ENCODE measurements around the gene PLD1. TPM values are rescaled to one million over a fixed set of nuclear protein-coding genes. Genes with fewer than 3 reads are reported as not detected.

PLD1 gene
- total and polyA plus RNA-seq, 2 of the 8 experiments (the other 6 are each of a cell fraction or from before 2014, with no cell fraction given): 1.2 to 2.6 TPM

GRCh38 chr3:171802590-171802956 is 7.7 kb downstream of the PLD1 start:
- H3K9me3 ChIP-seq (ENCODE audit: insufficient read depth in 2 of 2, low read depth in 1 of 2, low read length in 1 of 2): no peaks in the 10 kb centered on the region
- no peaks in the 10 kb centered on the region for H3K79me2 ChIP-seq (ENCODE audit: control insufficient read depth in 1 of 2, insufficient read depth in 2 of 2, low read length in 2 of 2)
- no peak overlapping the region for H3K23ac ChIP-seq (ENCODE audit: insufficient read length)
- WGBS, 2 experiments (ENCODE audit: extremely low coverage in 1 of 2, insufficient coverage in 1 of 2, insufficient read length in 1 of 2, insufficient replicate concordance in 2 of 2, low coverage in 1 of 2, low lambda C conversion rate in 2 of 2, missing lambda C conversion rate in 1 of 2): 89% methylated on average over 3 of the region's 3 CpGs; no CpG with 5 or more reads in 1 of the 2 experiments
- H4K5ac ChIP-seq (ENCODE audit: insufficient read length, low read depth, low read length): no peak overlapping the region
- no peak overlapping the region for H2BK120ac ChIP-seq (replicated peaks; ENCODE audit: low read depth, low read length)
- H3K4me1 ChIP-seq (replicated peaks in 1 of 4; ENCODE audit: control insufficient read depth in 3 of 4, insufficient read depth in 4 of 4, low read length in 3 of 4): peaks cover 0 to 4% (median 0%) of the 10 kb centered on the region in 4 experiments; a peak in 1 of 7 replicates
- H3K27ac ChIP-seq (ENCODE audit: low read depth, low read length): no peak overlapping the region
- H3K56ac ChIP-seq (replicated peaks; ENCODE audit: insufficient read length, low read depth, low read length): no peak overlapping the region
- no peak overlapping the region for H2AFZ ChIP-seq (ENCODE audit: low read length)
- DNase-seq (ENCODE audit: low read depth in 1 of 2, low spot score in 2 of 2) (no peak), FAIRE-seq (no peak)
- H2BK15ac ChIP-seq (ENCODE audit: low read length): no peak overlapping the region
- no peak overlapping the region for H3K9ac ChIP-seq (replicated peaks in 1 of 4; ENCODE audit: extremely low read depth in 1 of 4, low read depth in 3 of 4, low read length in 3 of 4)
- no peak overlapping the region for H3K4ac ChIP-seq (replicated peaks; ENCODE audit: insufficient read length, low read depth, low read length)
- H3K27me3 ChIP-seq (replicated peaks in 1 of 4; ENCODE audit: control insufficient read depth in 3 of 4, extremely low read depth in 1 of 4, insufficient read depth in 3 of 4, low read length in 3 of 4): no peaks in the 10 kb centered on the region
- no peak overlapping the region for H4K8ac ChIP-seq (ENCODE audit: extremely low read depth, insufficient read depth, low read length)
- no peak overlapping the region for H2BK5ac ChIP-seq (ENCODE audit: low read depth, low read length)
- no peak overlapping the region for H3K4me3 ChIP-seq (ENCODE audit: extremely low read depth in 1 of 4, insufficient read depth in 2 of 4, low read depth in 3 of 4, low read length in 4 of 4)
- no peaks in the 10 kb centered on the region for H3K23me2 ChIP-seq (ENCODE audit: low read depth, low read length)
- CTCF ChIA-PET (ENCODE audit: partially characterized antibody): interaction anchor here (1.0 to 2.6 kb wide), 4 partner anchors 12 to 188 kb away, joined by 3 to 8 read pairs (median 4); no protein-coding TSS in a partner anchor
- no peaks in the 10 kb centered on the region for H4K20me1 ChIP-seq (replicated peaks in 1 of 2; ENCODE audit: control insufficient read depth in 1 of 2, insufficient read depth in 2 of 2, low read length in 2 of 2)
- no peaks in the 10 kb centered on the region for H3K79me1 ChIP-seq (ENCODE audit: low read depth, low read length)
- POLR2A ChIA-PET (ENCODE audit: partially characterized antibody): no interaction called here
- H4K91ac ChIP-seq (replicated peaks; ENCODE audit: insufficient read length, low read length): no peak overlapping the region
- no peak overlapping the region for H2BK20ac ChIP-seq (ENCODE audit: low read length)
- no peak overlapping the region for H3K18ac ChIP-seq (ENCODE audit: extremely low read depth, low read length)
- H3K4me2 ChIP-seq (ENCODE audit: insufficient read depth in 1 of 2, low read depth in 2 of 2, low read length in 2 of 2): no peak overlapping the region
- no peak overlapping the region for H2BK12ac ChIP-seq (ENCODE audit: low read depth, low read length)
- no peaks in the 10 kb centered on the region for H3K36me3 ChIP-seq (ENCODE audit: control insufficient read depth in 2 of 4, insufficient read depth in 4 of 4, low read length in 3 of 4)
- H2AK5ac ChIP-seq (ENCODE audit: low read depth, low read length): no peak overlapping the region
- no peak overlapping the region for H3K14ac ChIP-seq (ENCODE audit: insufficient read length)
- TF ChIP-seq TAF1 (IDR thresholded peaks at IDR 0.05; ENCODE audit: low read depth, low read length): no peak
- no peak for TF ChIP-seq POLR2AphosphoS5 (IDR thresholded peaks at IDR 0.05; ENCODE audit: low read depth, low read length)
- no peak for TF ChIP-seq RNF2 (IDR thresholded peaks at IDR 0.05; ENCODE audit: borderline replicate concordance, low read depth, low read length, missing control alignments, poor library complexity, severe bottlenecking)
- TF ChIP-seq CREB1 (IDR thresholded peaks at IDR 0.05): no peak
- no peak for TF ChIP-seq KDM1A (IDR thresholded peaks at IDR 0.05; ENCODE audit: borderline replicate concordance, low read length)
- no peak for TF ChIP-seq KDM4A (IDR thresholded peaks at IDR 0.05; ENCODE audit: low read depth, low read length, severe bottlenecking)
- TF ChIP-seq SRF (IDR thresholded peaks at IDR 0.05; ENCODE audit: low read depth, low read length): no peak
- no peak for TF ChIP-seq CEBPB (IDR thresholded peaks at IDR 0.05; ENCODE audit: low read depth, low read length)
- no peak for TF ChIP-seq BACH1 (IDR thresholded peaks at IDR 0.05; ENCODE audit: low read length)
- TF ChIP-seq JUN (IDR thresholded peaks at IDR 0.05; ENCODE audit: low read depth, low read length): no peak
- TF ChIP-seq NANOG (IDR thresholded peaks at IDR 0.05; ENCODE audit: insufficient read depth, low read depth, low read length, poor library complexity, severe bottlenecking): no peak
- no peak for TF ChIP-seq E2F6 (IDR thresholded peaks at IDR 0.05)
- TF ChIP-seq FOSL1 (IDR thresholded peaks at IDR 0.05; ENCODE audit: insufficient read depth, low read depth, low read length): no peak

Data from H1 (cell line).